ENCODE measurements around the gene FFAR3.

- TF ChIP-seq YY1 (IDR thresholded peaks at IDR 0.05; ENCODE audit: insufficient read depth, insufficient read length) (no peak), ZNF274 (IDR thresholded peaks at IDR 0.05; ENCODE audit: low read depth, low read length) (no peak)
Measured at GRCh38 chr19:35344511-35345031, 13.7 kb upstream of the FFAR3 start.
